Tibial nerve (tissue), 4 donors: ENCODE measurements around the gene DAPP1. TPM values are rescaled to one million over a fixed set of nuclear protein-coding genes. Genes with fewer than 3 reads are reported as not detected.

Source experiments
- DNase-seq, 2 donors: peaks; one replicate each; pipeline ENCODE4 v3.0.0-alpha.2; 2019; ENCODE audit warnings: low spot score in 2 of 2
- H3K27ac ChIP-seq, 4 donors: fragments of 200-600 bp; sonication (generic) in 3 of 4; one replicate each; pipeline ENCODE4 v1.5.1; 2017 to 2019; ENCODE audit warnings: mild to moderate bottlenecking in 1 of 4
- H3K27me3 ChIP-seq, 2 donors: fragments of 200-600 bp; sonication (generic) in 1 of 2; one replicate each; pipeline versions ENCODE4 v1.5.1 to v1.6.0; 2017 to 2019
- H3K36me3 ChIP-seq, 3 donors: fragments of 200-600 bp; sonication (generic); one replicate each; pipeline ENCODE4 v1.5.1; 2018 to 2019
- H3K4me1 ChIP-seq, 4 donors: fragments of 200-600 bp; sonication (generic) in 3 of 4; one replicate each; pipeline ENCODE4 v1.5.1; 2017 to 2019
- H3K4me3 ChIP-seq, 4 donors: fragments of 200-600 bp; sonication (generic) in 3 of 4; one replicate each; pipeline ENCODE4 v1.5.1; 2017 to 2019; ENCODE audit warnings: mild to moderate bottlenecking in 1 of 4, moderate library complexity in 1 of 4
- H3K9me3 ChIP-seq, 4 donors: fragments of 200-600 bp; sonication (generic) in 3 of 4; one replicate each; pipeline ENCODE4 v1.5.1; 2017 to 2019
- CTCF ChIP-seq, 5 experiments: fragments of 200-600 bp in 3 of 5; fragments of 450-650 bp in 2 of 5; sonication (generic) in 3 of 5; IDR thresholded peaks; one replicate each; pipeline ENCODE4 v1.5.1; 2016 to 2019; ENCODE audit warnings: antibody characterized with exemption in 5 of 5, mild to moderate bottlenecking in 3 of 5, moderate library complexity in 2 of 5
- EP300 ChIP-seq, 2 donors: sonication (generic); formaldehyde crosslinking; IDR thresholded peaks; one replicate each; pipeline ENCODE4 v1.6.1; 2017; ENCODE audit warnings: antibody characterized with exemption in 2 of 2, mild to moderate bottlenecking in 1 of 2
- POLR2A ChIP-seq, 2 donors: fragments of 450-650 bp; IDR thresholded peaks; one replicate each; pipeline ENCODE4 v1.6.1; 2017; ENCODE audit warnings: antibody characterized with exemption in 2 of 2, mild to moderate bottlenecking in 2 of 2, moderate library complexity in 2 of 2
- WGBS, 2 donors: methylation state at CpG; one replicate each; pipeline ENCODE4 v1.1.5; 2018; 5-methylcytosine and 5-hydroxymethylcytosine counted together
- total RNA-seq, 4 donors: library from RNA; depleted of rRNA; stranded (reverse); fragments of >200 nt; gene quantifications; one replicate each; pipeline ENCODE4 v1.1.0, GENCODE V29; 2016

Gene DAPP1
- total RNA-seq, 4 donors from 2014 or later: 0.42 to 4.2 (median 1.2) TPM

GRCh38 chr4:99872570-99872969 is 55.9 kb downstream of the DAPP1 start:
- Histone ChIP-seq H3K27ac (no peak overlapping the region), H3K9me3 (no peaks in the 10 kb centered on the region), H3K4me3 (no peak overlapping the region), H3K36me3 (peaks cover 0 to 11% (median 0%) of the 10 kb centered on the region in 3 donors), H3K27me3 (no peaks in the 10 kb centered on the region), H3K4me1 (no peaks in the 10 kb centered on the region)
- TF ChIP-seq EP300 (IDR thresholded peaks at IDR 0.05) (no peak), POLR2A (IDR thresholded peaks at IDR 0.05) (no peak), CTCF (IDR thresholded peaks at IDR 0.05) (no peak)
- no peak for DNase-seq

GRCh38 chr4:99875071-99875470 is 58.4 kb downstream of the DAPP1 start:
- DNase-seq: no peak
- no peak overlapping the region for H3K27ac ChIP-seq
- no peaks in the 10 kb centered on the region for H3K4me1 ChIP-seq
- no peaks in the 10 kb centered on the region for H3K9me3 ChIP-seq
- H3K27me3 ChIP-seq: no peaks in the 10 kb centered on the region
- no peak for TF ChIP-seq EP300 (IDR thresholded peaks at IDR 0.05)
- TF ChIP-seq CTCF (IDR thresholded peaks at IDR 0.05): no peak
- TF ChIP-seq POLR2A (IDR thresholded peaks at IDR 0.05): no peak
- H3K36me3 ChIP-seq: peaks cover 0 to 36% (median 0%) of the 10 kb centered on the region in 3 donors
- H3K4me3 ChIP-seq: no peak overlapping the region

GRCh38 chr4:99876946-99877345 is 60.3 kb downstream of the DAPP1 start:
- no peak for DNase-seq
- TF ChIP-seq POLR2A (IDR thresholded peaks at IDR 0.05): no peak
- no peak for TF ChIP-seq CTCF (IDR thresholded peaks at IDR 0.05)
- TF ChIP-seq EP300 (IDR thresholded peaks at IDR 0.05): no peak
- peaks cover 0 to 54% (median 8%) of the 10 kb centered on the region in 3 donors for H3K36me3 ChIP-seq
- no peaks in the 10 kb centered on the region for H3K9me3 ChIP-seq
- H3K4me1 ChIP-seq: no peaks in the 10 kb centered on the region
- no peaks in the 10 kb centered on the region for H3K27me3 ChIP-seq
- no peak overlapping the region for H3K27ac ChIP-seq
- 79 to 92% methylated on average over 3 of the region's 3 CpGs for WGBS, 2 donors
- no peak overlapping the region for H3K4me3 ChIP-seq

GRCh38 chr4:99878604-99879003 is 62.0 kb downstream of the DAPP1 start:
- TF ChIP-seq POLR2A (IDR thresholded peaks at IDR 0.05) (no peak), CTCF (IDR thresholded peaks at IDR 0.05) (no peak), EP300 (IDR thresholded peaks at IDR 0.05) (no peak)
- Histone ChIP-seq H3K36me3 (peaks cover 0 to 68% (median 8%) of the 10 kb centered on the region in 3 donors), H3K27ac (no peak overlapping the region), H3K4me3 (no peak overlapping the region), H3K27me3 (no peaks in the 10 kb centered on the region), H3K9me3 (no peaks in the 10 kb centered on the region), H3K4me1 (no peaks in the 10 kb centered on the region)
- no peak for DNase-seq

- H3K36me3 ChIP-seq: peaks cover 0 to 75% (median 8%) of the 10 kb centered on the region in 3 donors
- TF ChIP-seq CTCF (IDR thresholded peaks at IDR 0.05) (no peak), EP300 (IDR thresholded peaks at IDR 0.05) (no peak), POLR2A (IDR thresholded peaks at IDR 0.05) (no peak)
These were observed 62.8 kb downstream of the DAPP1 start for GRCh38 chr4:99879458-99879857.

More at GRCh38 chr4:99879458-99879857, 62.8 kb downstream of the DAPP1 start:
- no peak overlapping the region for H3K4me3 ChIP-seq
- no peaks in the 10 kb centered on the region for H3K4me1 ChIP-seq
- no peaks in the 10 kb centered on the region for H3K27me3 ChIP-seq
- 87 to 95% methylated on average over 3 of the region's 3 CpGs for WGBS, 2 donors
- no peak overlapping the region for H3K27ac ChIP-seq
- DNase-seq: no peak
- no peaks in the 10 kb centered on the region for H3K9me3 ChIP-seq
